ENCODE data around the gene ATPAF1. TPM values are rescaled to one million over a fixed set of nuclear protein-coding genes. Genes with fewer than 3 reads are reported as not detected.
"Not testable (repeated sequence)": the region's sequence is repeated elsewhere in the genome, so short reads cannot be mapped to it uniquely, and the experiment has no call there.

Gene ATPAF1
- 39.2 and 47.7 TPM in 2 replicates for total RNA-seq (2014; rRNA removed; shearing (Covaris generic))

- DNase-seq (ENCODE audit: low spot score), result peak; percentile 70
Observed at GRCh38 chr1:46667782-46668760, at the start of gene ATPAF1. TSS of gene ATPAF1 (minus strand) at chr1:46668364. CDS start at chr1:46668322, 42 bp downstream.

GRCh38 chr1:46717654-46718053 lies 49.5 kb upstream of the ATPAF1 start:
- no peak for DNase-seq (ENCODE audit: low spot score)

GRCh38 chr1:46714976-46715375 lies 46.8 kb upstream of the ATPAF1 start:
- no peak for DNase-seq (ENCODE audit: low spot score)

GRCh38 chr1:46708121-46708520 lies 40.0 kb upstream of the ATPAF1 start:
- no peak for DNase-seq (ENCODE audit: low spot score)

- no peak for DNase-seq (ENCODE audit: low spot score)
Observed at GRCh38 chr1:46705408-46705807, 37.2 kb upstream of the ATPAF1 start.

- DNase-seq (ENCODE audit: low spot score), result no peak
Observed at GRCh38 chr1:46703927-46704641, 35.9 kb upstream of the ATPAF1 start.

- DNase-seq (ENCODE audit: low spot score), result no peak
Observed at GRCh38 chr1:46699666-46700065, 31.5 kb upstream of the ATPAF1 start.

GRCh38 chr1:46697053-46697452 lies 28.9 kb upstream of the ATPAF1 start:
- no peak for DNase-seq (ENCODE audit: low spot score)

- DNase-seq (ENCODE audit: low spot score), result not testable (repeated sequence)
Observed at GRCh38 chr1:46694676-46695075, 26.5 kb upstream of the ATPAF1 start.

- no peak for DNase-seq (ENCODE audit: low spot score)
Observed at GRCh38 chr1:46692811-46693770, 24.9 kb upstream of the ATPAF1 start.

GRCh38 chr1:46691997-46692790 lies 24.0 kb upstream of the ATPAF1 start:
- no peak for DNase-seq (ENCODE audit: low spot score)

- no peak for DNase-seq (ENCODE audit: low spot score)
Observed at GRCh38 chr1:46690931-46691421, 22.8 kb upstream of the ATPAF1 start.

- DNase-seq (ENCODE audit: low spot score), result no peak
Observed at GRCh38 chr1:46689897-46690296, 21.7 kb upstream of the ATPAF1 start.

GRCh38 chr1:46689356-46689755 lies 21.2 kb upstream of the ATPAF1 start:
- no peak for DNase-seq (ENCODE audit: low spot score)

GRCh38 chr1:46687921-46688509 lies 19.9 kb upstream of the ATPAF1 start:
- DNase-seq (ENCODE audit: low spot score), result peak; percentile 13

GRCh38 chr1:46687093-46687659 lies 19.0 kb upstream of the ATPAF1 start:
- peak; percentile 95 for DNase-seq (ENCODE audit: low spot score)

GRCh38 chr1:46686255-46686654 lies 18.1 kb upstream of the ATPAF1 start:
- no peak for DNase-seq (ENCODE audit: low spot score)

GRCh38 chr1:46684670-46685069 lies 16.5 kb upstream of the ATPAF1 start:
- DNase-seq (ENCODE audit: low spot score), result no peak

GRCh38 chr1:46682064-46682463 lies 13.9 kb upstream of the ATPAF1 start:
- DNase-seq (ENCODE audit: low spot score), result no peak

Data from HT-29 (cell line).